Lower leg skin (tissue), 3 donors: ENCODE results near the gene AMPD3.

ENCODE experiments used
- POLR2A ChIP-seq, 2 donors: fragments of 450-650 bp; IDR thresholded peaks; one replicate each; pipeline ENCODE4 v1.6.1; 2016 to 2017; ENCODE audit warnings: antibody characterized with exemption in 2 of 2, mild to moderate bottlenecking in 1 of 2, moderate library complexity in 1 of 2
- TF ChIP-seq, protein P1 (sequence below), 3 donors: fragments of 450-650 bp; IDR thresholded peaks; one replicate each; pipeline ENCODE4 v1.5.1; 2016; ENCODE audit warnings: antibody characterized with exemption in 3 of 3, mild to moderate bottlenecking in 3 of 3, moderate library complexity in 2 of 3

DNA sequence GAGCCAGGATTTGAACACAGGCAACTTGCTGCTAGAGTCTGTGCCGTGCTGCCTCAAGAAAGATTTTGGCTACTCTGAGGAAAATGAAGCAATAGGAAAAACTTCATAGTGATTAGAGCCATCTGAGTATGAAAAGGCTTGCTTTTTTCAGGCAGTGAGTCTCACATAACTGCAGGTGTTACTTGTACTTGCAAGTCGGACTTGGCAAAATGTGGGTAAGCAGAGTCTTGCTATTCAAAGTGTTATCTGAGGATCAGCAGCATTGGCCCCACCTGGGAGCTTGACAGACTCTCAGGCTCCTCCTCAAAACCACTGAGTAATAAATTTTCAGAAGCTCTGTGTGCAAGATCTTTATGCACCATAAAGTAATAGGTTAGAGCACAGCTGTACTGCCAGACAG lies 67.9 kb downstream of the AMPD3 start:
- TF ChIP-seq, protein P1, sequence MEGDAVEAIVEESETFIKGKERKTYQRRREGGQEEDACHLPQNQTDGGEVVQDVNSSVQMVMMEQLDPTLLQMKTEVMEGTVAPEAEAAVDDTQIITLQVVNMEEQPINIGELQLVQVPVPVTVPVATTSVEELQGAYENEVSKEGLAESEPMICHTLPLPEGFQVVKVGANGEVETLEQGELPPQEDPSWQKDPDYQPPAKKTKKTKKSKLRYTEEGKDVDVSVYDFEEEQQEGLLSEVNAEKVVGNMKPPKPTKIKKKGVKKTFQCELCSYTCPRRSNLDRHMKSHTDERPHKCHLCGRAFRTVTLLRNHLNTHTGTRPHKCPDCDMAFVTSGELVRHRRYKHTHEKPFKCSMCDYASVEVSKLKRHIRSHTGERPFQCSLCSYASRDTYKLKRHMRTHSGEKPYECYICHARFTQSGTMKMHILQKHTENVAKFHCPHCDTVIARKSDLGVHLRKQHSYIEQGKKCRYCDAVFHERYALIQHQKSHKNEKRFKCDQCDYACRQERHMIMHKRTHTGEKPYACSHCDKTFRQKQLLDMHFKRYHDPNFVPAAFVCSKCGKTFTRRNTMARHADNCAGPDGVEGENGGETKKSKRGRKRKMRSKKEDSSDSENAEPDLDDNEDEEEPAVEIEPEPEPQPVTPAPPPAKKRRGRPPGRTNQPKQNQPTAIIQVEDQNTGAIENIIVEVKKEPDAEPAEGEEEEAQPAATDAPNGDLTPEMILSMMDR (IDR thresholded peaks at IDR 0.05), result no peak
- no peak for TF ChIP-seq POLR2A (IDR thresholded peaks at IDR 0.05)
